K562 (cell line): ENCODE data around the gene TTC28. TPM values are rescaled to one million over a fixed set of nuclear protein-coding genes. Genes with fewer than 3 reads are reported as not detected.

Source experiments
- ATAC-seq: fragments of 200-7000 bp; cut with Tn5 transposase; 3 replicates; pipeline ENCODE4 v1.9.1; 2020; ENCODE audit warnings: moderate library complexity
- BruUV-seq: library from RNA; stranded (reverse); fragments of 400-500 nt; replicated peaks from 2 replicates; lab custom pipeline; 2021; lab: Mats Ljungman, UMichigan
- CTCF ChIA-PET: fragments of 300-600 bp; formaldehyde crosslinking; extraction: SDS; loops from one replicate; lab custom pipeline; 2021; ENCODE audit warnings: low intra/inter-chr PET ratio; lab: Yijun Ruan, JAX
- POLR2A ChIA-PET: fragments of 300-600, 350-650 bp; sonication (Branson Sonifier 250); formaldehyde crosslinking; extraction: SDS; loops from one replicate; lab custom pipeline; 2021; ENCODE audit warnings: antibody characterized with exemption, inconsistent platforms; lab: Yijun Ruan, JAX
- DNase-seq, 4 experiments: peaks; one replicate each; pipeline versions ENCODE4 v3.0.0 to v3.0.0-alpha.2; 2011 to 2018; ENCODE audit warnings: low spot score in 3 of 4, mixed read lengths in 3 of 4; ENCODE audit errors: extremely low read depth in 1 of 4
- FAIRE-seq: peaks from 2 replicates; lab custom pipeline; 2011; peaks lifted over from hg19 to GRCh38; lab: Jason Lieb, UNC
- H2AFZ ChIP-seq: 2 replicates; pipeline ENCODE4 v1.6.0; 2011; ENCODE audit warnings: low read depth, low read length, control low read depth, inconsistent platforms
- H3K27ac ChIP-seq: fragments of 200-600 bp; 3 replicates; pipeline ENCODE4 v1.8.0; 2011; ENCODE audit warnings: low read depth, mild to moderate bottlenecking, control low read depth, inconsistent platforms, low read length, moderate library complexity, mixed read lengths; ENCODE audit errors: extremely low read depth
- H3K27me3 ChIP-seq, 2 experiments: fragments of 300-600 bp in 1 of 2; 2 replicates in 1 of 2; 3 replicates in 1 of 2; pipeline versions ENCODE4 v1.6.0 to v1.8.0; 2011; ENCODE audit warnings: inconsistent platforms in 2 of 2, low read length in 2 of 2, mild to moderate bottlenecking in 1 of 2, mixed read lengths in 1 of 2, moderate library complexity in 1 of 2; ENCODE audit not compliant: control insufficient read depth in 2 of 2, insufficient read depth in 2 of 2
- H3K36me3 ChIP-seq: fragments of 300-600 bp; 3 replicates; pipeline ENCODE4 v1.8.0; 2011; ENCODE audit warnings: mild to moderate bottlenecking, low read length, inconsistent platforms; ENCODE audit not compliant: control insufficient read depth, insufficient read depth
- H3K4me1 ChIP-seq, 2 experiments: fragments of 200-600 bp in 1 of 2; replicated peaks in 1 of 2; 2 replicates in 1 of 2; 3 replicates in 1 of 2; pipeline versions ENCODE4 v1.5.1 to v1.8.0; 2011; ENCODE audit warnings: inconsistent platforms in 2 of 2, low read length in 2 of 2, mild to moderate bottlenecking in 1 of 2, mixed read lengths in 1 of 2, moderate library complexity in 1 of 2; ENCODE audit not compliant: control insufficient read depth in 2 of 2, insufficient read depth in 2 of 2
- H3K4me2 ChIP-seq: 2 replicates; pipeline ENCODE4 v1.6.1; 2011; ENCODE audit warnings: low read length, control low read depth, inconsistent platforms, mixed read lengths; ENCODE audit not compliant: insufficient read depth
- H3K4me3 ChIP-seq: fragments of 200-600 bp; sonication (generic), shearing (Covaris generic); 2 replicates; pipeline ENCODE4 v1.5.1; 2016; ENCODE audit warnings: control low read depth, inconsistent platforms
- H3K79me2 ChIP-seq: fragments of 200-600 bp; 3 replicates; pipeline ENCODE4 v1.8.0; 2011; ENCODE audit warnings: low read length, inconsistent platforms; ENCODE audit not compliant: control insufficient read depth, insufficient read depth
- H3K9ac ChIP-seq, 2 experiments: 2 replicates each; pipeline versions ENCODE4 v1.6.0 to v1.6.1; 2011; ENCODE audit warnings: low read depth in 2 of 2, low read length in 2 of 2, control low read depth in 1 of 2, inconsistent platforms in 1 of 2, mild to moderate bottlenecking in 1 of 2, mixed read lengths in 1 of 2; ENCODE audit not compliant: insufficient read depth in 1 of 2
- H3K9me1 ChIP-seq: one replicate; pipeline ENCODE4 v1.6.0; 2011; ENCODE audit warnings: inconsistent platforms, mild to moderate bottlenecking, low read length, moderate library complexity; ENCODE audit not compliant: control insufficient read depth, insufficient read depth
- H3K9me3 ChIP-seq: replicated peaks from 2 replicates; pipeline ENCODE4 v1.5.1; 2011; ENCODE audit warnings: low read depth, low read length, inconsistent platforms; ENCODE audit not compliant: control insufficient read depth, insufficient read depth
- H4K20me1 ChIP-seq: replicated peaks from 2 replicates; pipeline ENCODE4 v1.6.1; 2011; ENCODE audit warnings: low read length, inconsistent platforms, mixed read lengths; ENCODE audit not compliant: control insufficient read depth, insufficient read depth
- ARID3A ChIP-seq: IDR thresholded peaks from 2 replicates; pipeline ENCODE4 v1.6.1; 2012; ENCODE audit warnings: low read depth, low read length, improper control_type of control experiment, borderline replicate concordance
- C11orf30 ChIP-seq: fragments of 450-650 bp; IDR thresholded peaks from 2 replicates; pipeline ENCODE4 v1.6.1; 2016; ENCODE audit warnings: low read depth, mild to moderate bottlenecking
- CREM ChIP-seq: IDR thresholded peaks from 2 replicates; pipeline ENCODE4 v1.6.1; 2014; ENCODE audit warnings: antibody characterized with exemption, low read depth
- DNMT1 ChIP-seq: fragments of 450-650 bp; IDR thresholded peaks from 2 replicates; pipeline ENCODE4 v1.6.1; 2016; ENCODE audit warnings: antibody characterized with exemption, mild to moderate bottlenecking
- EGR1 ChIP-seq: fragments of 450-650 bp; conservative IDR thresholded peaks from 2 replicates; pipeline ENCODE4 v1.6.1; 2017; ENCODE audit warnings: mild to moderate bottlenecking
- ELF4 ChIP-seq: fragments of 450-650 bp; formaldehyde crosslinking; IDR thresholded peaks from 2 replicates; pipeline ENCODE4 v1.4.0; 2022; ENCODE audit warnings: missing genetic modification characterization
- EP400 ChIP-seq: fragments of 450-650 bp; IDR thresholded peaks from 2 replicates; pipeline ENCODE4 v1.6.1; 2017; ENCODE audit warnings: antibody characterized with exemption, mild to moderate bottlenecking, moderate library complexity
- FOXM1 ChIP-seq, 2 experiments: fragments of 450-650 bp in 1 of 2; sonication (generic) in 1 of 2; formaldehyde crosslinking in 1 of 2; IDR thresholded peaks; 2 replicates each; pipeline versions ENCODE4 v1.6.1 to v1.9.0; 2017 to 2022; ENCODE audit warnings: low read depth in 2 of 2, mild to moderate bottlenecking in 2 of 2, missing genetic modification reagents in 1 of 2, moderate library complexity in 1 of 2
- HDAC2 ChIP-seq: fragments of 450-650 bp; IDR thresholded peaks from 2 replicates; pipeline ENCODE4 v1.6.1; 2016; ENCODE audit warnings: mild to moderate bottlenecking
- SETDB1 ChIP-seq: IDR thresholded peaks from one replicate; pipeline ENCODE4 v1.6.1; 2012; ENCODE audit warnings: low read length, control low read depth, inconsistent platforms
- TCF7 ChIP-seq: sonication (generic); IDR thresholded peaks from 2 replicates; pipeline ENCODE4 v1.6.1; 2016; ENCODE audit warnings: antibody characterized with exemption, borderline replicate concordance
- U2AF1 ChIP-seq: fragments of 200-400 bp; formaldehyde crosslinking; optimal IDR thresholded peaks from 2 replicates; pipeline ENCODE3; 2017; ENCODE audit warnings: mild to moderate bottlenecking, low read depth, low read length, moderate library complexity
- ZFP36 ChIP-seq: fragments of 150-350 bp; IDR thresholded peaks from 2 replicates; pipeline ENCODE4 v1.6.1; 2018; ENCODE audit warnings: low read length, low read depth; ENCODE audit not compliant: partially characterized antibody
- ZNF436 ChIP-seq: fragments of 250-450, 450-650 bp; sonication (Bioruptor Pico); formaldehyde crosslinking; IDR thresholded peaks from 2 replicates; pipeline ENCODE4 v1.7.0; 2020; ENCODE audit warnings: mild to moderate bottlenecking
- ZNF561 ChIP-seq: fragments of 450-650 bp; formaldehyde crosslinking; conservative IDR thresholded peaks from 2 replicates; pipeline ENCODE4 v1.4.0; 2020; ENCODE audit warnings: mild to moderate bottlenecking, moderate library complexity
- ZNF586 ChIP-seq: fragments of 450-650 bp; formaldehyde crosslinking; conservative IDR thresholded peaks from 2 replicates; pipeline ENCODE4 v1.4.0; 2020; ENCODE audit warnings: mild to moderate bottlenecking, moderate library complexity
- WGBS: fragments of 100-300 bp; shearing (Covaris generic); methylation state at CpG from one replicate; pipeline ENCODE4 v1.1.6; 2016; ENCODE audit warnings: low coverage, mixed read lengths; ENCODE audit not compliant: insufficient coverage; ENCODE audit errors: missing lambda C conversion rate; 5-methylcytosine and 5-hydroxymethylcytosine counted together
- in situ Hi-C: fragments of 300-500 bp; cut with MboI; formaldehyde crosslinking; loops from 4 replicates; pipeline ENCODE4 v1.15.0; 2018; ENCODE audit warnings: inconsistent platforms, mixed read lengths
- intact Hi-C: fragments of 100-400 bp; cut with micrococcal nuclease; formaldehyde crosslinking; loops from 2 replicates; pipeline ENCODE4 v1.14.2; 2022
- polyA plus RNA-seq, 8 experiments: library from polyadenylated mRNA; depleted of rRNA in 4 of 8; stranded (reverse) in 5 of 8; unstranded in 3 of 8; fragments of >200 nt; fragmentation: Nextera tagmentation in 2 of 8; fragmentation: Illumina TruSeq in 1 of 8; extraction: Ambion mirVana in 2 of 8; extraction: Trizol in 1 of 8; gene quantifications; 2 replicates each; pipeline versions ENCODE4 v1.2.1 to v1.2.3, GENCODE V29; 2011 to 2014; ENCODE audit warnings: inconsistent platforms in 1 of 8, missing spikeins in 1 of 8
- total RNA-seq, 7 experiments: library from RNA; depleted of rRNA in 6 of 7; stranded (reverse); fragments of >200 nt in 6 of 7; fragmentation: Illumina TruSeq in 2 of 7; extraction: Trizol in 2 of 7; gene quantifications; 2 replicates each; pipeline versions ENCODE4 v1.2.1 to v1.2.3, GENCODE V29; 2011 to 2021; ENCODE audit warnings: low replicate concordance in 1 of 7
- TF ChIP-seq, protein P1 (sequence below): fragments of 250-450 bp; sonication (Bioruptor Pico); IDR thresholded peaks from 2 replicates; pipeline ENCODE4 v1.4.0; 2020; ENCODE audit warnings: mild to moderate bottlenecking, moderate library complexity, borderline replicate concordance

The TTC28 gene
- total and polyA plus RNA-seq, 9 of the 15 experiments (the other 6 are each of a cell fraction or from before 2014, with no cell fraction given): 0.22 to 10.7 (median 3.1) TPM

DNA sequence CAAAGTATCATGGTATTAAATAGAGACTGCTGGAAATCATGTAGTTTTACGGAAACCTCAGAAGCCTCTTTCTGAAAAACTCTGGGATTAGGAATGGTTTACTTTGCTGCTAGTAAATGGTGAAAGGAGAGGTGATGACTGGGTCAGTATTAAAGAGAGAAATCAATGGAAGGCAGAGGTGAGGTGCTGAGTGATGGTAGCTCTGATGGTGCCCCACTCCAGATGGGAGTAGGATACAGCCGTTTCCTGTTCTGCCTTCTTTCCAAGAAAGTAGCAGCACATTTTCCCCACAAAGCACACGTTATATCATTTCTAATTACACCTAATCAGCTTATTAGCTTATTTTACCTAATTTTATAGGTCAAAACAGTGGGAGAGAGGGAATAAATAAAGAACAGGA, 493.0 kb downstream of the TTC28 start:
- H3K79me2 ChIP-seq: no peaks in the 10 kb centered on the region
- no peak overlapping the region for H3K9ac ChIP-seq
- H3K4me1 ChIP-seq: no peaks in the 10 kb centered on the region
- BruUV-seq: no TSS peak
- ChIA-PET POLR2A (no interaction called here), CTCF (interaction anchor here (0.5 kb wide), 1 partner anchor 467 kb away, joined by 3 read pairs; no protein-coding TSS in a partner anchor)
- H3K36me3 ChIP-seq: no peaks in the 10 kb centered on the region
- H3K4me2 ChIP-seq: no peak overlapping the region
- no peak for DNase-seq
- no peaks in the 10 kb centered on the region for H3K27me3 ChIP-seq
- WGBS: 15% methylated on average over 3 of the region's 3 CpGs
- no peak for ATAC-seq
- TF ChIP-seq ZNF586 (CRISPR knock-in tag) (no peak), TCF7 (no peak), SETDB1 (no peak), ZNF561 (CRISPR knock-in tag) (no peak), EP400 (no peak), HDAC2 (no peak), ARID3A (no peak), ZNF436 (no peak), DNMT1 (no peak), U2AF1 (no peak), ZFP36 (no peak), CREM (no peak), EGR1 (no peak), C11orf30 (no peak), FOXM1 (IDR thresholded peaks at IDR 0.05; ENCODE audit: low read depth) (no peak), FOXM1 (CRISPR knock-in tag; IDR thresholded peaks at IDR 0.05; ENCODE audit: low read depth) (no peak), ELF4 (no peak)
- TF ChIP-seq, protein P1, sequence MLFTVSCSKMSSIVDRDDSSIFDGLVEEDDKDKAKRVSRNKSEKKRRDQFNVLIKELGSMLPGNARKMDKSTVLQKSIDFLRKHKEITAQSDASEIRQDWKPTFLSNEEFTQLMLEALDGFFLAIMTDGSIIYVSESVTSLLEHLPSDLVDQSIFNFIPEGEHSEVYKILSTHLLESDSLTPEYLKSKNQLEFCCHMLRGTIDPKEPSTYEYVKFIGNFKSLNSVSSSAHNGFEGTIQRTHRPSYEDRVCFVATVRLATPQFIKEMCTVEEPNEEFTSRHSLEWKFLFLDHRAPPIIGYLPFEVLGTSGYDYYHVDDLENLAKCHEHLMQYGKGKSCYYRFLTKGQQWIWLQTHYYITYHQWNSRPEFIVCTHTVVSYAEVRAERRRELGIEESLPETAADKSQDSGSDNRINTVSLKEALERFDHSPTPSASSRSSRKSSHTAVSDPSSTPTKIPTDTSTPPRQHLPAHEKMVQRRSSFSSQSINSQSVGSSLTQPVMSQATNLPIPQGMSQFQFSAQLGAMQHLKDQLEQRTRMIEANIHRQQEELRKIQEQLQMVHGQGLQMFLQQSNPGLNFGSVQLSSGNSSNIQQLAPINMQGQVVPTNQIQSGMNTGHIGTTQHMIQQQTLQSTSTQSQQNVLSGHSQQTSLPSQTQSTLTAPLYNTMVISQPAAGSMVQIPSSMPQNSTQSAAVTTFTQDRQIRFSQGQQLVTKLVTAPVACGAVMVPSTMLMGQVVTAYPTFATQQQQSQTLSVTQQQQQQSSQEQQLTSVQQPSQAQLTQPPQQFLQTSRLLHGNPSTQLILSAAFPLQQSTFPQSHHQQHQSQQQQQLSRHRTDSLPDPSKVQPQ (CRISPR knock-in tag): no peak
- FAIRE-seq: no peak
- in situ Hi-C loops: no loop called here
- H3K9me1 ChIP-seq: no peaks in the 10 kb centered on the region
- no peak overlapping the region for H3K4me3 ChIP-seq
- H3K27ac ChIP-seq: no peak overlapping the region
- H2AFZ ChIP-seq: no peak overlapping the region
- H4K20me1 ChIP-seq: no peaks in the 10 kb centered on the region
- intact Hi-C loops: no loop called here
- no peaks in the 10 kb centered on the region for H3K9me3 ChIP-seq
